NT2/D1 (cell line): Measurements from ENCODE around the gene ZNF256.

ENCODE experiments used
- DNase-seq: peaks from one replicate; pipeline ENCODE4 v3.0.0-alpha.2; 2011; ENCODE audit warnings: low read depth, low spot score
- H3K27me3 ChIP-seq: 2 replicates; pipeline ENCODE4 v1.6.0; 2011; ENCODE audit warnings: mild to moderate bottlenecking; ENCODE audit not compliant: insufficient read length, insufficient read depth
- H3K36me3 ChIP-seq: 2 replicates; pipeline ENCODE4 v1.6.1; 2011; ENCODE audit warnings: mild to moderate bottlenecking, low read length, mixed read lengths; ENCODE audit not compliant: insufficient read depth, insufficient read length
- H3K4me1 ChIP-seq: 2 replicates; pipeline ENCODE4 v1.5.1; 2011; ENCODE audit not compliant: insufficient read depth, insufficient read length
- H3K4me3 ChIP-seq: 2 replicates; pipeline ENCODE4 v1.5.1; 2011; ENCODE audit warnings: low read depth; ENCODE audit not compliant: insufficient read length
- H3K9ac ChIP-seq: 2 replicates; pipeline ENCODE4 v1.6.0; 2011; ENCODE audit warnings: low read depth; ENCODE audit not compliant: insufficient read length
- H3K9me3 ChIP-seq: 2 replicates; pipeline ENCODE4 v1.5.1; 2011; ENCODE audit warnings: mild to moderate bottlenecking, low read length; ENCODE audit not compliant: insufficient read depth
- SUZ12 ChIP-seq: IDR thresholded peaks from 2 replicates; pipeline ENCODE4 v1.6.1; 2011; ENCODE audit not compliant: insufficient read length, insufficient read depth; ENCODE audit errors: extremely low read depth
- YY1 ChIP-seq: IDR thresholded peaks from 2 replicates; pipeline ENCODE4 v1.6.1; 2011; ENCODE audit not compliant: insufficient read length, insufficient read depth
- ZNF274 ChIP-seq: IDR thresholded peaks from 2 replicates; pipeline ENCODE4 v1.6.1; 2011; ENCODE audit warnings: mild to moderate bottlenecking, low read depth, low read length

ZNF256 gene

DNA sequence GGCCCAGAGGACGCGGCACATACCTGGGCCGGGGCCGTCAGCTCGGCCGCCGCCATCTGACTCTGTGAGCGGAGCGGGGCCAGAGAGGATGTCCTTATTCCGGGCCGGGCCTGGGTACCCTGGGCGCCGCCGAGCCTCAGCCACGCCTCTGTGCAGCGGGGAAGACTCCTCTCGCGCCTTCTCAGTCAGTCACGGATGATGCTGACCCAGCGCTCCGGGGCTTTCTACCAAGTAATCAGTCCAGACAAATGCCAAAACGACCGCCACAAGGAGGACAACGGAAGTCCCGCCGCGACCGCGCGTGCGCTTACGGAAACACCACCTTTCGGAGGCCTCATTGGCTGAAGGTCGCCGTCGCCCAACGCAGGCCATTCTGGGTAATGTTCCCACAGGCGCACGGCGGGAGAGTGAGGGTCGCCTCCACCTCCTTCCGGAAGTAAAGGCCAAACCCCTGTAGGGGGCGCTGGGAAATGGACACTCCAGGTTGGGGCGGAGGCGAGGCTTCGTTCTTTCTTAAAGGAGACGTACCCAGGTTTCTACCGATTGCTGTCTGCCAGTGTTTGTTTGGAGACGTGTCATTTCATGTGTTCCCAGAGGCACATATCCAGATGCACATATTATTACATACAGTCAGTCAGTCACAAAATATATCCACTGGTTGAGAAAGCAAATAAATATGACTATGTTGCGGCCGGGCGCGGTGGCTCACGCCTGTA is at the start of gene ZNF256:
TSS of gene ZNF256 (minus strand) at position 288 of the 716 bp plus-strand sequence. CDS start at position 56, 232 bp downstream.
- DNase-seq = peak; percentile 92
- peak within 1 kb of the TSS; percentile 93 for H3K9ac ChIP-seq
- peak within 1 kb of the TSS; percentile 98 for H3K4me3 ChIP-seq
- no peaks in the 10 kb centered on the region for H3K9me3 ChIP-seq
- no peak for TF ChIP-seq ZNF274
- no peak for TF ChIP-seq YY1
- no peaks in the 10 kb centered on the region for H3K27me3 ChIP-seq
- peaks cover 30% of the 10 kb centered on the region for H3K36me3 ChIP-seq
- H3K4me1 ChIP-seq = no peaks in the 10 kb centered on the region

- H3K9me3 ChIP-seq = peaks cover 66% of the 10 kb centered on the region; the same call in 1 of the 2 replicates
- H3K4me1 ChIP-seq = no peaks in the 10 kb centered on the region
- DNase-seq = no peak
- no peak overlapping the region for H3K9ac ChIP-seq
- no peaks in the 10 kb centered on the region for H3K27me3 ChIP-seq
- TF ChIP-seq ZNF274 = no peak
- no peak for TF ChIP-seq YY1
- TF ChIP-seq SUZ12 = no peak
- H3K4me3 ChIP-seq = no peak overlapping the region
- peaks cover 66% of the 10 kb centered on the region for H3K36me3 ChIP-seq
Measured at GRCh38 chr19:57992841-57993240, 45.3 kb upstream of the ZNF256 start.

DNA sequence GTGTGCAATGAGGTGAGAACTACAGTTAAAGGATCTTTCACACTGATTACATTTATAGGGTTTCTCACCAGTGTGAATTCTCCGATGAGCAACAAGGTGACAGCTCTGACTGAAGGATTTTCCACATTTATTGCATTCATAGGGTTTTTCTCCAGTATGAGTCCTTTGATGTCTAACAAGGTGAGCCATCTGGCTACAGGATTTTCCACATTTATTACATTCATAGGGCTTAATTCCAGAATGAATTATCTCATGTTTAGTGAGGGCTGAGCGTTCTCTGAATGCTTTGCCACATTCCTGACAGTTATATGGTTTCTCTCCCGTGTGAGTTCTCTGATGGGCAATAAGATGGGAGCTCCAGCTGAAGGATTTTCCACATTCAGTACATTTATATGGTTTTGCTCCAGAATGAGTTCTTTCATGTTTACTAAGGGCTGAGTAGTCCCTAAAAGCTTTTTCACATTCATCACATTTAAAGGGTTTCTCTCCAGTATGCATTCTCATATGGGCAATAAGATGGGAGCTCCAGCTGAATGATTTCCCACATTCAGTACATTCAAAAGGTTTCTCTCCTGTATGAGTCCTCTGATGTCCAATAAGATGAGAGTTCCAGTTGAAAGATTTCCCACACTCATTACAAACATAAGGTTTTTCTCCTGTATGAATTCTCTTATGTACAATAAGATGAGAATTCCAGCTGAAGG is 31.2 kb upstream of the ZNF256 start:
- Histone ChIP-seq H3K27me3 (no peaks in the 10 kb centered on the region), H3K9ac (no peak overlapping the region), H3K4me3 (no peak overlapping the region), H3K36me3 (peaks cover 76% of the 10 kb centered on the region), H3K4me1 (no peaks in the 10 kb centered on the region), H3K9me3 (peaks cover 100% of the 10 kb centered on the region)
- TF ChIP-seq ZNF274 (peak; percentile 100), YY1 (no peak)
- DNase-seq = no peak

DNA sequence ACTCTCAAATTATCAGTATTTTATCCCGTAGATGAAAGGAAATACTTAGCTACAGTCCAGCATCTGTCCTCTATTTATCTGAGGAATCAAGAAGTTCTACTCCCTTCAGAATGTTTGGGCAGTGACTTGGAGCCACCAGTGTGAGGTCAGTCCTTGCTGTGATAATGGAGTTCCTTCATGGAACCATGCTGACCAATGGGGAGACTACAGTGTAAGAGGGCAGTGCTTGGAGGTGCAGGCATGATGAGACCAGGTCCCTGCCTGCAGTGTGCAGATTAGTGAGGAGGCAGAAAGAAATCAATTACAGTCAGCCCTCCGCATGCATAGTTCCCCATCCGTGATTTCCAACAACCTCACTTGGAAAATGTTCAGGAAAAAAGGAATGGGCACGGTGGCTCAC is 26.9 kb upstream of the ZNF256 start, which contains the start of gene C19orf18:
TSS of gene C19orf18 (minus strand) at position 101 of the 400 bp plus-strand sequence. CDS start 102 bp downstream, outside the sequence.
- no peaks in the 10 kb centered on the region for H3K27me3 ChIP-seq
- no peak within 1 kb of the TSS for H3K4me3 ChIP-seq
- no peaks in the 10 kb centered on the region for H3K4me1 ChIP-seq
- TF ChIP-seq SUZ12 = no peak
- TF ChIP-seq ZNF274 = no peak
- no peak for TF ChIP-seq YY1
- peaks cover 36% of the 10 kb centered on the region for H3K36me3 ChIP-seq
- no peak for DNase-seq
- H3K9ac ChIP-seq = no peak within 1 kb of the TSS
- peaks cover 75% of the 10 kb centered on the region for H3K9me3 ChIP-seq

DNA sequence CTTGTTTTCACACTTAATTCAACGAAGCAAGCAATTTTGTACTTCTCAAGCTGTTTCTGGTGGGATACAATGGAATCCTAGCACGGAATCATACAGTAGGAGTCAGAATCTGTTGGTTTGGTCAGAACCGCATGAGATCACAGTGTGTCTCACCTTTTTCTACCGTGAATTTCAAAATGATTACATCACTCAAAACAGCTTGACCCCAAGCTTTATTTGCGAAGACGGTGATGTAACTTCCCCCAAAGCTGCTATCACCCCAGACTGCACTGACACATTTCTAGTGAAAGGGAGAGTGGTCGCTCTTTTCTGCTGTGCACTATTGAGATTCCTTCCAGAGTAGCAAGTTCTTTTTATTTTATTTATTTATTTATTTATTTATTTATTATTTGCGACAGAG is 17.3 kb upstream of the ZNF256 start:
- Histone ChIP-seq H3K9me3 (peaks cover 8% of the 10 kb centered on the region; the same call in 1 of the 2 replicates), H3K27me3 (no peaks in the 10 kb centered on the region), H3K4me3 (no peak overlapping the region), H3K4me1 (no peaks in the 10 kb centered on the region), H3K36me3 (no peaks in the 10 kb centered on the region), H3K9ac (no peak overlapping the region)
- DNase-seq = no peak
- no peak for TF ChIP-seq SUZ12
- no peak for TF ChIP-seq ZNF274

DNA sequence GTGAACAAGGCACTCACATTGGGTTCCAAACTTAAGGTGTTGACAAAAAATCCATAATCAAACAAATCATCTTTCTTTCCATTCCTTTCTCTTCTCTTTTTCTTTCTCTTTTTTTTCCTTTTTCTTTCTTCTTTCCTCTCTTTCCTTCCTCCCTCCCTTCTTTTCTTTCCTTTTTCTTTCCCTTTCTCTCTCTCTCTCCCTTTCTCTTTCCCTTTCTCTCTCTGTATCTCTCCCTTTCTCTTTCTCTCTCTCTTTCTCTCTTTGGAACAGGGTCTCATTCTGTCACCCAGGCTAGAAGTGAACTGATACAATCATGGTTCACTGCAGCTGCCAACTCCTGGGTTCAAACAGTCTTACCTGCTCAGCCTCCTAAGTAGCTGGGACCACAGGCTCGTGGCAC is 14.3 kb upstream of the ZNF256 start:
- no peak for DNase-seq
- H3K27me3 ChIP-seq = no peaks in the 10 kb centered on the region
- no peaks in the 10 kb centered on the region for H3K36me3 ChIP-seq
- H3K4me3 ChIP-seq = no peak overlapping the region
- no peaks in the 10 kb centered on the region; the same call in 1 of the 2 replicates for H3K9me3 ChIP-seq
- H3K4me1 ChIP-seq = no peaks in the 10 kb centered on the region
- H3K9ac ChIP-seq = no peak overlapping the region
- TF ChIP-seq SUZ12 = no peak
- TF ChIP-seq ZNF274 = no peak
- no peak for TF ChIP-seq YY1

- Histone ChIP-seq H3K9me3 (no peaks in the 10 kb centered on the region), H3K4me3 (no peak overlapping the region), H3K9ac (no peak overlapping the region), H3K27me3 (no peaks in the 10 kb centered on the region), H3K36me3 (no peaks in the 10 kb centered on the region), H3K4me1 (no peaks in the 10 kb centered on the region)
- DNase-seq = no peak
- TF ChIP-seq ZNF274 = no peak
- TF ChIP-seq YY1 = no peak
- no peak for TF ChIP-seq SUZ12
Measured at GRCh38 chr19:57954996-57955395, 7.5 kb upstream of the ZNF256 start.
